GM18517 (cell line): ENCODE data around the gene CLMN.
A peak's percentile ranks its signal among the peaks of the same experiment; 100 is the strongest.
"Not testable (repeated sequence)": the region's sequence is repeated elsewhere in the genome, so short reads cannot be mapped to it uniquely, and the experiment has no call there.

Experiments
- ATAC-seq: cut with Tn5 transposase; IDR thresholded peaks from one replicate; pipeline ENCODE4 v1.9.1; 2021; ENCODE audit warnings: mild to moderate bottlenecking, moderate library complexity; ENCODE audit not compliant: unreplicated experiment

CLMN gene

DNA sequence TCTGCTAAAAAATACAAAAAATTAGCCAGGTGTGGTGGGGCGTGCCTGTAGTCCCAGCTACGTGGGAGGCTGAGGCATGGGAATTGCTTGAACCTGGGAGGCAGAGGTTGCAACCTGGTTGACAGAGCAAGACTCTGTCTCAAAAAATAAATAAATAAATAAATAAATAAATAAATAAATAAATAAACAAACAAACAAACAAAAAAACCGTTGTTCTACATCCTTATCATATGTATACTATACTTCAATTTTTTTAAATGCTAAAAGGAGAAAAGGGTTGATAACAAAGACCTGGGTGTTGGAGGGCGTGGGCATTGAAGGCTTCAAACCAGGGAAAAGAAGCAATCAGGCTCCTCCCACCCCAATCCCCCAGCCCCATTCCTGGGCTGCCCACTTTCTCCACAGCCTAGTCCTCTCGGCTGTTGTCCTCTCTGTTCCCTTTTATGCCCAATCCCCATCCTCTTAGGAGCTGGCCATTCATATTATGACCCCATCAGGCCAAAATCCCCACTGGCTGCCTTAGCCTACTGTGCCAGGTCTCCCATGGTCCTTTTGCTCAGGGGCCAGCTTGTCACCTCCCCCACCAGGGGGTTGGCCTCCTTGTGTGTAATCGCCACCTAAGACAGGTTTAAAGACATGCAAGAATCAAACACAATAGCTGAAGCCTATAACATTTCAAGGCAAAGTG is 30.2 kb downstream of the CLMN start:
- ATAC-seq: no peak

DNA sequence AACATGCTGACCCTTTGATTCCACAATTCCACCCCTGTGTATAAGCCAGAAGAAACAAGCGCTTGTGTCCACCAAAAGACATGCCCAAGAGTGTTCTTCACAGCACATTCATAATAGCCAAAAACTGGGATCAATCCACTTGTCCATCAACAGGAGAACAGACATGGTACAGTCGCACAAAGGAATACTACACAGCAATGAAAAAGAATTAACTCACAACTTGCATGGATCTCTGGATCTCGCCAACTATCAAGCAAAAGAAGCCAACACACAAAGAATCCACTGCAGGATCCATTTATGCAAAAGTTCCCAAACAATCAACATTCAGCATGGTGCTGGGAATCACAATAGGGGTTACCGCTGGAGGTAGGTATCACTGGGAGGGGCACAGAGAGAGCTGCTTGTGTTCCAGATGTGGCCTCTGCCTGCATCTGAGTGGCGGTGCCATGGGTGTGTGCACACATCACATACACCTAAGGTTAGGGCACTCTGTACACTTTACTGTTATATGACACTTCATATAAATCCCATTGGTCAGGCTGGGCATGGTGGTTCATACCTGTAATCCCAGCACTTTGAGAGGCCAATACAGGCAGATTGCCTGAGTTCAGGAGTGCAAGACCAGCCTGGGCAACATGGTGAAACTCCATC is 30.9 kb downstream of the CLMN start:
- ATAC-seq: no peak

DNA sequence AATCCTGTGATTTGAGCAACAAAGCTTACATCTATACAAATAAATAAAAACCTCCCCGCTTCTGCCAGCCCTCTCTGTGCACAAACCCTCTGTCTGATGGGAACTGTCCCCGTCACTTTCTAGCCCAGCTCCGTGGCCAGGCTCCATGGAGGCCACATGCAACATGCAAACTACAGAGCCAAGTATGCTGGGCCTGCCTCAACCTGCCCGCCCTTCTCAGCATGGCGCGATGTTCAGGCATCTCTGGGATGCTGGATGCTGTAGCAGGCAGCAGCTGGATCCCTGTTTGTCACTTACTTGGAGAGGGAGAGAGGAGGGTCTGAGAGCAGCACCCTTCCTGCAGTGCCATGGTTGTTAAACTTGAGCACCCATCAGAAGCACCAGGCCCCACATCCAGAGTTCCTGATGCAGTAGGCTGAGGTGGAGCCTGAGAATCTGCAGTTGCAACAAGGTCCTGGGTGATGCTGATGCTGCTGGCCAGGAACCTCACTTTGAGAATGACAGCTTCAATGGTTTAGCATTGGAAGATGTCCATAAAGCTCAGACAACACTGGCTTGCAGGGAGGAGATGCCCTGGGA is 32.4 kb downstream of the CLMN start:
- ATAC-seq: no peak

DNA sequence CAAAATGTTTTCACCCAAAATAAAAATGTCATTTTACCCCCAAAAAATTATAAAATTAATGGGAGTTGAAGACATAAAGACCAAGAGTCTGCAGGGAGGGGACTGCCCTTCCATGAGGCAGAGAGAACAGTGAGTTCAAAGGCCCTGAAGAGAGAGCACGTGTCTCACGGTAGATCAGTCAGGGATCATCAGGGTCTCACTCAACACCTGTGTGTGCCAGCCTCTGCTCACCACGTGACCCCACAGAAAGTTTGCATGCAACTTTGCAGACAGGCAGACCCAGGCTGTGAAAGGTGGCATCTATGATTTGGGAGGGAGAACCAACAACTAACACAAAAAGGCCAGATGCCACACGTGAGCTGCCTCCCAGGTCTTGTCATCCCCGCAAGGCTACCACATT is 33.1 kb downstream of the CLMN start:
- ATAC-seq: no peak

DNA sequence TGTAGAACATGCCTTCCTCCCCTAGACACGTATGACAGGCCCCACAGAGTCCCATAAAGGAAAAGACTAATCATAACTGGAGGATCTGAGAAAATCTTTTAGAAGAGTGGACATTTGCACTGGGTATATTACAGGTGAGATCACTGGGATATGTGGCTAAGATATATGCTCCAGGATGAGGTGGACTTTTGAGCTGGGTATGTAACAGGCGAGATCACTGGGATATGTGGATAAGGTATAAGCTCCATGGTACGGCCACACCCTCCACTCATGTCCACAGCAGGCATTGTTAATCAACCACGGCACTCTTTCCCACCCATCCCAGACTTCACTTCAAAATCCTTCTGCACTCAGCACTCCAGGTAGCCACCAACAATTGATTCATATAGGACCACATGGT is 34.1 kb downstream of the CLMN start:
- no peak for ATAC-seq

DNA sequence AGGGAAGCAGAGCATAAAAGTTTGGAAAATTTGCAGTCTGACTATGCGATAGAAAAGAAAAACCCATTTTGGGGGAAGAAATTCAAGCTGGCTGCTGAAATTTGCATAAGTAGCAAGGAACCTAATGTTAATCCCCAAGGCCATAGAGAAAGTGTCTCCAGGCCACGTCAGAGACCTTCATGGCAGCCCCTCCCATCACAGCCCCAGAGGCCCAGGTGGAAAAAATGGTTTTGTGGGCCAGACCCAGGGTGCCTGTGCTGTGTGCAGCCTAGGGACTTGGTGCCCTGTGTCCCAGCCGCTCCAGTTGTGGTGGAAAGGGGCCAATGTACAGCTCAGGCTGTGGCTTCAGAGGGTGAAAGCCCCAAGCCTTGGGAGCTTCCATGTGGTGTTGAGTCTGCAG is 35.9 kb downstream of the CLMN start:
- not testable (repeated sequence) for ATAC-seq

DNA sequence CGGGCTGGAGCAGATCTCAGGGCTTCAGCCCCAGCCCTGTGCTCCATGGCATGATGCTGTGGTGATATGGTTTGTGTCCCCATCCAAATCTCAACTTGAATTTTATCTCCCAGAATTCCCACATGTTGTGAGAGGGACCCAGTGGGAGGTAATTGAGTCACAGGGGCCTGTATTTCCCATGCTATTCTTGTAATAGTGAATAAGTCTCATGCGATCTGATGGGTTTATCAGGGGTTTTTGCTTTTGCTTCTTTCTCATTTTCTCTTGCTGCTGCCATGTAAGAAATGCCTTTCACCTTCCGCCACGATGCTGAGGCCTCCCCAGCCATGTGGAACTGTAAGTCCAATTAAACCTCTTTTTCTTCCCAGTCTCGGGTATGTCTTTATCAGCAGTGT is 36.7 kb downstream of the CLMN start:
- ATAC-seq: not testable (repeated sequence)

DNA sequence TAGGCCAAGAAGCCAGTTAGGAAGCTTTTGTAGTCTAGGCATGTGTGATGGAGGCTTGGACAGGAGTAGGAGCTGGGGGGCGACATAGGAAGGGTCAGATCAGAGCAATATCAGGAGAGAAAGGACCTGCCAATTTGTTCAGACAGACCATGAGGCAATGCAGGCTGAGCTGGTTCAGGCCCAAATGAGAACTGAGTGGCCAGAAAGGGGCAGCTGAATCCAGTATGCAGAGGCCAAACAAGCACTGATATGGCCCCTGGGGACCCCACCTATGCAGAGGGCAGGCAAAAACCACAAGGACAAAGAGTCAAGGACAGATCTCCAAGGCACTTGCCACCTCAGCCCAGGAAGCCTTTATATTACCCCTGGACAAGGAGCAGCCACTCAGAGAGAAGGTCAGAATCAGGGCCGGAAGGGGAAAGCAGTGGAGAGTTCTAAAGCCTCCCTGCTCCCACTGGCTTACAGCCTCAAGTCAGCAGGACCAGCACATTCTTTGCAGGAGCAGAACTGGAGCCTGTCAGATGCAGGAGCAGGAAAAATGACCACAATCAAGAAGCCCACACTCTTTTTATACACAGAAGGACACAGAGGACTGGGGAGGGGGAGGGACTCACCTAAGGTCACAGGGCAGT is 37.2 kb downstream of the CLMN start:
- ATAC-seq: no peak

DNA sequence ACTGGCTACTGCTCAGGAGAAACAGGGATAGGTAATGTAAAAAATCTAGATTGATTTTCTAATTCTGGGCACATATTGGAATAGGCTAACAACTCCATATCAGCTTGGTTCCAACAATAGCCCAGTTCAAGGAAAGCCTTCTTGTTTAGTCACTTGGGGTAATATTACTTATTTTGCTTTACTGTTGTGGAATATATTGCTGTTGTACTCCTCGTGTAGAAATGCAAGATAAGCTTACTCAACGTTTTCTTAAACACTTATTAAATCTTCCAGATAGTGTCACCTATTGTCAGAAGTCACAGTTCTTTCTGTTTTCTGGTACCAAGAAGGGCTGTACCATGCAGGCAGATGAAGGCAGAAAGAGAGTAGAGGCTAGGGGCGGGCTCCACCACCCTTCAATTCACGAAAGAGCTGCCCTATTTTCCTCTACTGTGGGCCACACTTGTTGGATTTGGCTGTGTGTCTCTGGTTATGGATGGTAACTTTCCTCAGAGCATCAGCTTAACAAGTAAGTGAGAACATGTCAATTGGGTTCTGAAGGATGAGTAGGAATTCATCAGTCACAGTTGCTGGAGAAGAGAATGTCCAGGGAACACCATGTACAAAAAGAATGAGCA is 38.0 kb downstream of the CLMN start:
- no peak for ATAC-seq

DNA sequence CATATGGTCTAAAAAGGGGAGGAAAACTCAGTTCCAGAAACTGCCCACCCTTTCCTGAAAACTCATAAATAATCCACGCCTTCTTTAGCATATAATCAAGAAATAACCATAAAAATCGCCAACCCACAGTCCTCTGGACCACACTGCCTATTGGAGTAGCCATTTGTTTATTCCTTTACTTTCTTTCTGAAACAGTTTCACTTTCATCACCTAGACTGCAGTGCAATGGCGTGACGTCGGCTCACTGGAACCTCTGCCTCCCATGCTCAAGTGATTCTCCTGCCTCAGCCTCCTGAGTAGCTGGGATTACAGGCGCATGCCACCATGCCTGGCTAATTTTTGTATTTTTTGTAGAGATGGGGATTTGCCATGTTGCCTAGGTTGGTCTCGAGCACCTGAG is 44.2 kb downstream of the CLMN start:
- no peak for ATAC-seq

DNA sequence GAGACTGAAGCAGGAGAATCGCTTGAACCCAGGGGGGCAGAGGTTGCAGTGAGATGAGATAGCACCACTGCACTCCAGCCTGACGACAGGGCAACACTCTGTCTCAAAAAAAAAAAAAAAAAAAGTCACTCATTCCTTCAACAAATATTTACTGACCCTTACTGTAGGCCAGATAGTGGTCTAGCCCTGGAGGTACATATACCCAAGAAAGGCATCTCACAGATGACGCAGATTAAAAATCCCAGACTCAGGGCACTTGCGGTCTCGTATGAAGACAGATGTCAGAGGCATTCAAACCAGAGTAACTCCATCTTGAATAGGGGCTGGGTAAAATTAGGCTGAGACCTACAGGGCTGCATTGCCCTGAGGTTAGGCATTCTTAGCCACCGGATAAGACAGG is 44.8 kb downstream of the CLMN start:
- no peak for ATAC-seq

DNA sequence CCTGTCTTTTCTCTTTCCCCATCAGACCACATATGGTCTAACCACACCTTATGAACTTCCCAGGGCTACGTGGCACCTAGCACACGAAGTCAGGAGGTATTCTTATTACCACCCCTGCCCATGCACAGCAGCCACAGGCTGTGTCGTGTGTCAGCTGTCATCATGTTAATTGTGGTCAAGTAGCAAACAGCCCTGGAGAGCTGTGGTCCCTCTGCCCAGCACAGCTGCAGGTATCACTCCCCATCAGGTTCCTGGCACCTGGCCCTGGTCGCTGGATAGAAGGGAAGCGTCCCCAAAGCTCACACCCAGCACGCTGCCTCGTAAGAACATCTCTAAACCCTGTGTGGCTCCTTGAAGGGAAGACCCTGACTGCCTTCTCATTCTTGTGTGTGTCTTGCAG is 45.4 kb downstream of the CLMN start:
- no peak for ATAC-seq

DNA sequence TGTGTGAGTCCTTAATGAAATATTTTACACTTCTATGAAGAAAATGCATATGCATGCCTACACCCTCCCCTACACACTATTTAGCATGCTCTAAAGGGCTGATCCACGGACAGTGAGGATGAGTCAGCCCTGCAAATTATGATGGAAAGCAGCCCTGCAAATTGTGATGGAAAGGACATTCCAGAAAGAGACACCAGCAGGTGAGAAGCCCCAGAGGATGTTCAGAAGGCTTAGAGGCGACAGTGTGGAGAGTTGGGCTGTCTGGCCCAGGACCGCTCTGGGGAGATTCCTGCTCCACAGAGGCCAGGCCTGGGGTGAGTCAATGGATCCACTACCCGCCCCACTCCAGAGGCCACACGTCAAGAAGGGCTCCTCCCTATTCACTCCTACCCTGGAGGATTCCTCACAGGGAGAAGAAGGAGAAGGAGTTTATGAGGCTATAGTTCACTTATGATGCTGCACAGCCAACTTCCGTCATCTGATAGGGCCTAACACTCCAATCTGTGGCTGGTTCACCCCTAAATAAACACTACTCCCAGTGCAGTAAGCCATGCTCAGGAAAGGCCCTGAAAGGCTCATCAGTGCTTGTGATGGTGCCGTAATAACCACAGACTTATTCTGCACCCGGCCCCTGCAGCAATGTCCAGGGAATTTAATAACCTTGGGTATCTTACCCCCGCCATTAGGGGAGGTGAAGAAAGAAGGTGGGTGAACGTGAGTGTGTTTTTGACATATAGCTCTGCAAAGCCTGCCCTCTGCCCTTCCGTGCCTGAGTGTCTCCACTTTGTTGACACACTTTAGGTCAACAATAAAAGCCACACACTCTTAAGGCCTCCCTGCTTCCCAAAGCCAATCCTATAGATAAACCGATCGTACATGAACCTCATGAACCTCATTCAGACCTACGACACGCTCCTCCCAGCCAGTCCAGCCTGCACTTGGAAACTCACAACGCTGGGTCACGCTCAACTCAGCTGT is 46.4 kb downstream of the CLMN start:
- no peak for ATAC-seq

DNA sequence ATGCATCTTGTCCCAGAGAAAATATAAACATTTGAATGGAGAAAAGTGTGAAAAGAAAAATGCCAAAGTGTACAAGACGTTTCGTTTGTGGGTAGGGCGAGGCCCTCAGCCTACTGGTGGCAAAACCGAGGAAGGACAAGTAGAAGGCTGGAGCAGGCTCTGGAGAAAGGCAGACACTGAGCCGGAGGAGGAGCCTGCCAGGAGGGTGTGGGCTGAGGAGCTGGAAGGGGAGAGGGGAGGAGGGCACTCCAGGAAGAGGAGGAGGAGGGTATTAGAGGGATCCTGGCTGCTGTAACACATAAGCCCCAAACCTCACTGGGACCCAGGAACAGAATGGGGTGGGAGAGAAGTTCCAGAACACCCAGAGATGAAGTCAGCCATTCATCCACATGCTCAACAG is 47.7 kb downstream of the CLMN start:
- ATAC-seq: no peak

DNA sequence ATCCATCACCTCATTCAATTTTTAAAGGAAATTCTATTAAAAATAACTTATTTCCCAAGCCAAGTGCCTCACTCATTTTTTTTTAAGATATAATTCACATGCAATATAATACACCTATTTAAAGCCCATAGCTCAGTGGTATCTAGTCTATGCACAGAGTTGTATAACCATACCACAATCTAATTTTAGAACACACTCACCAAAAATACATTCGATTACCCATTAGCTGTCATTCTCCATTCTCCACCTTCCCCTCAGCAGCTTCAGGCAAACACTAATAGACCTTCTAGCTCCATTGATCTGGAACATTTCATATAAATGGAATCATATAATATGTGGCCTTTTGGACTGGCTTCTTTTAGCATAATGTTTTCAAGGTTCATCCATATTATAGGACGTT is 49.5 kb downstream of the CLMN start:
- peak; percentile 47 for ATAC-seq

DNA sequence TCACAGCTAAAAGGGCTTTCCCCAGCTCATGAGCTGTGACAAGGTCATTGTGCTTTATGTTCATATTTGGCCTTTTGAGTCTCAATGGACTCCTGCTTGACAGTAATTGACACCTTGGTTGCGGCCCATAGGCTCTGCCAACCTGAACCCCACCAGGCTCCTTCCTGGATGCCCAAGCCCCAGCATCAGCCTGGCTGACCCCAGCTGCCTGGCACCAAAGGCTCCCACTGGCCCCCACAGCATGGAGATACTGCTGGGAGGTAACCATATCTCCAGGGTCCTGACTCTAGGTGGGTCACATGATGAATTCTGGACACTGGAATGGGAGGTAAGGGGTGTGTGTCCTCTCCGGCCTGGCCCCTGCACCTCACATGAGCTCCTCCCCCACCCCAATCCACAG is 50.2 kb downstream of the CLMN start:
- ATAC-seq: no peak

DNA sequence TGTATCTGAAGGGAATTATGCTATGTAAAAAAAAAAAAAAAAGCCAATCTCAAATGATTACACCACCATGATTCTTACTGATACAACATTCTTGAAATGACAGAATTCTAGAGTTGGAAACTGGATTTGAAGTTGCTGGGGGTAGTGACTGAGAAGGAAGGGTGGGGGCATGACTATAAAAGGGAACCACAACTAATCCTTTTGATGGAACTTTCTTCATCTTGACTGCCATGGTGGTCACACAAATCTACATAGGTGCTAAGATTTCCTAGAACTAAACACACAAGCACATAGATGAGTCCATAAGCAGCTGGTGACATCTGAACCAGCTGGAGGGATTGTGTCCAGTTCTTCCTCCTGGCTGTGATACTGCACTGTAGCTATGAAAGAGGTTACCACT is 51.4 kb downstream of the CLMN start:
- no peak for ATAC-seq

DNA sequence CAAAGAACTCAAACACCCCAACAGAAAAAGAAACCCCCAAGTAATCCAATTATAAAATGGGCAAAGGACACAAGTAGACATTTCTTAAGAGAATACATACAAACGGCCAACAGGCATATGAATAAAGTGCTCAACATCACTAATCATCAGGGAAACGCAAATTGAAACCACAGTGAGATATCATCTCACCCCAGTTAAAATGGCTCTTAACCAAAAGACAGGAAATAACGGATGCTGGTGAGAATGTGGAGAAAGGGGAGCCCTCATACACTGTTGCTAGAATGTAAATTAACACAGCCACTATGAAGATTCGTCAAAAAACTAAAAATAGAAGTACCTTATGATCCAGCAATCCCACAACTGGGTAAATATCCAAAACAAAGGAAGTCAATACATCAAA is 52.4 kb downstream of the CLMN start:
- ATAC-seq: no peak

DNA sequence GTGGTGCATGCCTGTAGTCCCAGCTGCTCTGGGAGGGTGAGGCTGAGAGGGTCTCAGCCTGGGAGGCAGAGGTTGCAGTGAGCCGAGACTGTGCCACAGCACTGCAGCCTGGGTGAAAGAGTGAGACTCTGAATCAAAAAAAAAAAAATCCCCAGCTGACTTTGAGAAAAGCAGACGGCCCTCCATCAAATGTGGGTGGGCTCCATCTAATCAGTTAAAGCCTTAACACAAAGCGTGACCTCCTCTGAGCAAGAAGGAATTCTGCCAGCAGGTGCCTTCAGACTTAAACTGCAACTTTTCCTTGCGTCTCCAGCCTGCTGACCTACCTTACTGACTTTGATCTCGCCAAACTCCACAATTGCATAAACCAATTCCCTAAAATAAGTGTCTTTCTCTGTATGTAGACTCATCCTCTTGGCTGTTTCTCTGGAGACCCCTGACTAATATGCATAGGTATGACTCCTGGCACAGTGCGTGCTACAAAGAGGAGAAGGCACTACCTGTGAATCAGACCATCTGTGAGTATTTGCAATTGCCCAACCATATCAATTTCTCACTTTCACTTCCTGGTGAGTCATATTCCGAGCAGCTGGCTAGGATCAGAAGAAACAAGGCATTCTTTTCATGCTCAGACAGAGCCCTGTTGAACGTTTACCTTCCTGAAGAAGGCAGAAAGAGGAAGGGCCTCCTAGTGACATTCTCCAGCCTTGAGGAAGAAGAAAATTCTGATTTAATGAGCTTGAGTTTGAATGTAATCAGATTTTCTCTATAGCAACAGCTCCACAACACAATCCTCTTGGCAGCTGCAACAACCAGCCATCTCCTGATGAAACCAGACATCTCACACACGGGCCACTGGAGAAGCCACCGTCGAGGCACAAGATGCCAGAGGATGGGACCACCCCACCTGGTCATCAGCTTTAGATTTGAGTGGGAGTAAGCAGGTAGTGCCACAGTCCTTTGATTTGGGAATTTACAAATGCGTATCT is 54.3 kb downstream of the CLMN start:
- peak; percentile 89 for ATAC-seq
